DMS79 (cell line): ENCODE results near the gene MEIOSIN.
"Not testable (repeated sequence)": the region's sequence is repeated elsewhere in the genome, so short reads cannot be mapped to it uniquely, and the experiment has no call there.

ENCODE experiments used
- DNase-seq: peaks from one replicate; lab custom pipeline; 2025; lab: John Stamatoyannopoulos, UW

MEIOSIN gene, protein sequence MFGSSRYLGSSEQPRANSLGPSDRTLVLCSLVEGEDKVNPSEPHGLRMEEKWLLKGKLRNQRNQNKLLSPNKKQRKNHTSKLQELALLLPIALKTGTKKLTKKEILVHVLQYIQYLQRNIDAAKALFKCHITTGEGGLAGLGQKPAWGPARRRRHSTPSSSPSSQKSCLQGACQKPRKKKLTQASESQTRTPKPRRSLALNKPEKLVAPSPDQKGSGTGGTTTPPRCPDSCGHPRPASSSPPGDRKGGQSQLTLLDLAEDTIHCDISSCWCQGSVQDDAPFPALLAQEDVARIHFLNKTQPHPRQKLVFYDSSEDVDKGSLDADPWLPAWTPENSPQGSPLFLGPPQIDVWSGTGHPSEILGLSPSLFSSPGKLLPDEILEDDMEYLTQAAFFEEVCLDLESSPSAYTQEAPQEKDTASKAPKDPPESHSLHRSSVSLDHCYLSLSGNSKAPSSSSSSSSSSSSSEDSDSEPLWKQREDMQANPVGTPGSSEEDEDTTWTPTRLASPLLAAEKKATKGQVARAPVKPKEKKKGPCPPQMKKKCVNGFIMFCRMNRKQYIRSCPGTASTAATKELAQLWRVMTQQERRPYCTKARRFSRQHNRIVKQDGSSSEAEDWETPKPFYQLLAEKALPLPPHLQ

DNA sequence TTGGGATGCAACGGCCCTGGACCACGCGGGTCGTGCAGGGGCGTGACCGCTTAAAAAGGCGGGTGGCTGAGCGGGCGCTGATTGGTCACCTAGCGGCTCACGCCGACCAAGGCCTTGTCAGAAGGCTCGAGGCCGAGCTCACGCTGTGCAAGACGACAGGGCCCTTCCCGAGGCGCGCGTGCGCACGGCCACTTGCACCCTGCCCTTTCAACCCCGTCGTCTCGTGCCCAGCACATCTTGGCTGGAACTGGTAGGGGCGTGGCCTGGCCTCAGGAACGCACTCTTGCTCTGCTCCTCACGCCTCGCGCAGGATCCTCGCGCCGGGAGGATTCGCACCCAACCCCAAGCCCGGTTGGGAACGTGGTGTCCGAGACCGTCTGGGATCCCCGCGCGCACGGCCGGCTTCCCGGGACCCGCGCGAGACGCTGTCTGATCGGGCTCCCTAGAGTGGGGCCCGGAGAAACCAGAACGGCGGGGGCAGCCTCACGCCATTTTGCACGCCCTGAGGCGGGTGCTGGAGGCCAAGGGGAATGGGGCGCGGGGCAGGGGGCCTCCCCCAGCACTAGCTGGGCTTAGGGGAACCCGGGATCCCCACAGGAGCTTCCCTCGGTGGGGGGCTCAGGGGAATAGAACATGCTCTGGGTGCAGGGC, at the start of gene MEIOSIN:
Gene MEIOSIN, plus strand, starts transcription at position 280 of the 651 bp plus-strand sequence. CDS start 1,938 bp downstream, outside the sequence.
- no peak for DNase-seq

DNA sequence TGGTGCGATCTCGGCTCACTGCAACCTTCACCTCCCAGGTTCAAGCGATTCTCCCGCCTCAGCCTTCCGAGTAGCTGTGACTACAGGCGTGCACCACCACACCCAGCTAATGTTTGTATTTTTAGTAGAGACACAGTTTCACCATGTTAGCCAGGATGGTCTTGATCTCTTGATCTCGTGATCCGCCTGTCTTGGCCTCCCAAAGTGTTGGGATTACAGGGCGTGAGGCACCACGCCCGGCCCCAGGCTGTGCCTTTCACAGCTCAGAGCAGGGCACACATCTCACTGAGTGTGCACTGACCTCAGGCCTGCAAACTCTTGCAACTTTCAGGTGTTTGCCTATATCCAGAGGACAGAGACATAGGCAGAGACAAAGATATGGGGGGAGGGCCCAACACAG, 48.2 kb upstream of the MEIOSIN start:
- DNase-seq: not testable (repeated sequence)

DNA sequence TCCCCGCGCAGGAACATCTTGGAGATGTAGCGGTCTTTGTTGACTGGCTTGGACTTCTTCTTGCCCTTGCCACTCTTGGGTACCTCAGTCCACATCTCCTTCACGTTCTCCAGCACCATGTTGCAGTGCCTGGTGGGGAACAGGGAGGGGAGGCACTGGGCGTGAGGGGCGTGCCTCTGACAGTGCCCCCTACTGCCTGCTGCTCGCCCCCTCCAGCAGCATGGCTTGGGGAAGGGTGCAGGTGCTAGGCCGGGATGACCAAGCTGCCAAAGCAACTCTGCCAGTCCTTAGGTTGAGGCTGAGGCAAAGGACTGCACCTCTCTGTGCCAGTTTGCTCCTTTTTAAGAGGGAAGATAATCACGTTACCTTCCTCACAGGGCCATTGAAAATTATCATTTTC, 45.6 kb upstream of the MEIOSIN start:
- DNase-seq: no peak

DNA sequence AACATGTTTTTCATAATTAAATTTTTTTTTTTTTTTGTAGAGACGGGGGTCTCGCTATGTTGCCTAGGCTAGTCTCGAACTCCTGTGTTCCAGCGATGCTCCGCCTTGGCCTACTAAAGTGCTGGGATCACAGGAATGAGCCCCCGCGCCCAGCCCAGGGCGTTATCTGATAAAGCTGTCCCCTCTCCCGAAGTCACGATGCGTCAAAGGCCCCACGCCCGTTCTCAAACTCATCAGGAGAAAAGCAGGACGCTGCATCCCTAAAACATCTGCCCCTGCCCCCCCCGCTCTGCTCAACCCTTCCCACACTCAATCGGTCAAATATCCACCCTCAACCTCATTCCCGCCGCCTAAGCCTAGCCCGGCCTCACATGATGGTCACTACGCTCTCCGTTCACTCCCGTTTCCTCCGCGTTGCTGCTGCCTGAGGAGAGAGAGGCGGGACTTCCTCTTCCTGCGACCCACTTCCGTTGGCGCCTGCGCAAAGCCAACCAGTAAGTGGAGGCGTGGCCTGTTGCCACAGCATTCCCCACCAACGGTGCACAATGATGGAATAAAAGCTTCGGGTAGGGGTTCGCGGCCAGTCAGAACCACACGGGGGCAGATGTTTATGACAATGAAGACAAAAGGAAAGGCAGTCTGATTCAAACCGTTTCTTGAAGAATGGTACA, 41.6 kb upstream of the MEIOSIN start, which contains the start of gene SNRPD2:
Gene SNRPD2, minus strand, starts transcription at position 438 of the 671 bp plus-strand sequence. Its CDS starts 65 bp downstream, at position 373.
- DNase-seq: peak; percentile 93

DNA sequence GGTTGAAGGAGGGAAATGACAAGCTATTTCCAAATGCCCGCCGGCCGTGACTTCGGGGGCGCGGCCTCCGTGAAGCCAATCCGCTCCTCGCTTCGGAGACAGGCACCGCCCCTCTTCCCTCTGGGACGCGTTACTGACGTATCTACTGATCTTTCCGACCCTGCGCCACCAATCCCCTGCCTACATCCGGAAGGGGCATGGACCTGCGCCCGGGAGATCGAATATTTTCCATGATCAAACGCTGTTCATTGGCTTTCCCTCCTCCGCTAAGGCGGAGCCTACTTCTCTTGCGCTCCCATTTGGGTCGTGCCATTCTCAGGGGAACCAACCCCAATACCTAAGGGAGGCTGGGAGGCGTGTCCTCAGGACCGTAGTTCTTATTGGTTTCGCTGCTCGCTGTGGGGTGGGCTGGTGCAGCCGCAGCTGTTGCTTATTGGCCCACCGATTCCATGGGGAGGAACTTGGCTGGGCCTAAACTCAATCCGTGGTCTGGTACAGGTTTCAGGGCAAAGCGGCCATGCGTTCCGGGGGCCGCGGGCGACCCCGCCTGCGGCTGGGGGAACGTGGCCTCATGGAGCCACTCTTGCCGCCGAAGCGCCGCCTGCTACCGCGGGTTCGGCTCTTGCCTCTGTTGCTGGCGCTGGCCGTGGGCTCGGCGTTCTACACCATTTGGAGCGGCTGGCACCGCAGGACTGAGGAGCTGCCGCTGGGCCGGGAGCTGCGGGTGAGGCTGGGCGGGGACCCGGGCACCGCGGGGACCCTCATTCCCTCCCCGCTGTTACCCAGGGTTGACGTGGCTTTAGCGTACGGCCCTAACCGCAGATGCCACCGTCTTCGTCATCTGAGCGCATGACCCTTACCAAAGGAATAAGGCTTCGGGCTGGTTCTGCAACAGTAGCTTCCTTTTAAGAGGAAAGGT, 40.8 kb upstream of the MEIOSIN start, which contains the start of gene QPCTL:
Gene QPCTL, plus strand, starts transcription at position 480 of the 919 bp plus-strand sequence. Its CDS starts 38 bp downstream, at position 518.
- peak; percentile 100 for DNase-seq

DNA sequence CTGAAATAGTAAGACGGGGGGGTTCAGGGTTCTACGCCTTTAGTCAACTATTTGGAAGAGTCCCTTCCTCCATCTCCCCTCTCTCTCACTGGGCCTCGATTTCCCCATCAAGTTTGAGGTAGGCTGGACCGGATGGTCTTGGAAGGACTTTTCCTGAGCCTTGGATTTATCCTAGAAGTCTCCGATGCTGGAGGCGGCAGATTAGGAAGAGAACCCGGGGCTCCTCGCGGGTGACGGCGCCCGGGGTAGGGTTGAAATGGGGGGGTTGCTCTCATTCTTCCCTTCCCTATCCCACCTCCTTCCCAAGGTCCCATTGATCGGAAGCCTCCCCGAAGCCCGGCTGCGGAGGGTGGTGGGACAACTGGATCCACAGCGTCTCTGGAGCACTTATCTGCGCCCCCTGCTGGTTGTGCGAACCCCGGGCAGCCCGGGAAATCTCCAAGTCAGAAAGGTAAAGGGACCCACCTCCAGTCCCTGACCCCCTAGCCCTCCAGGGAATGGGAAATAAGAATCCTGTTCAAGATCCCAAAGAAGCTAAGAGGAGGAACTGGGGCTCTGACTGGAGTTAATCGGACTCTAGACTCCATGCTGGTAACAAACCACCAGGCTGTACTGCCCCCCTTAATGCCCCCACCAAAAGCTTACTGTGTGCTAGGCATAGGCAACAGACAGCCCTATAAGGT, 40.0 kb upstream of the MEIOSIN start:
- peak; percentile 16 for DNase-seq

DNA sequence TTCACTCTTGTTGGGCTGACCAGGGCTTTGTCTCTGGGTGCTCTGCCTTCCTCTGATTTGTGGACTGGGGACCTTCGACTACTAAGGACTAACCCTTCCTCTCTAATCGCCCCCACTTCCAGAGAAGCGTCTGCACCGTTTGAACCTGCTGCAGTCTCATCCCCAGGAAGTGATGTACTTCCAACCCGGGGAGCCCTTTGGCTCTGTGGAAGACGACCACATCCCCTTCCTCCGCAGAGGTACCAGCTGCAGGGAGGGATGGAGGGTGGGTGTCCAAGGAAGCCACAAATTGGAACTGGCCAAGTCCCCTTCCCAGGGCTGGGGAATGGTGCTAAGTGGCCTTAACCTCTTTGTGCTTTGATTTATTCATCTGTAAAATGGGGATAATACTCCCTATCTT, 31.6 kb upstream of the MEIOSIN start:
- DNase-seq: no peak

DNA sequence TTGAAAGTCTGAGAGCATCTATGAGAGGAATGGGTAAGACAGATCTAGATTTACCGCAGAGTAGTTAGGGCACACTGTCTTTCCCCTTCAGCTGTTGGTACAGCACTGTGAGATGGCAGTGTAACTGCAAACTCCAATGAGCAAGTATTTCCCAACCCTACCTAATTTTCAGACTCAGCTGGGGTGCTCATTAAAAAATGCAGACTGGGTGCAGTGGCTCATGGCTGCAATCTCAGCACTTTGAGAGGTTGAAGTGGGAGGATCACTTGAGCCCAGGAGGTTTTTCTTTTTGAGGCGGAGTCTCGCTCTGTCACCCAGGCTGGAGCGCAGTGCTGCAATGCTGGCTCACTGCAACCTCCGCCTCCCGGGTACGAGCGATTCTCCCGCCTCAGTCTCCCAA, 28.1 kb upstream of the MEIOSIN start:
- no peak for DNase-seq

DNA sequence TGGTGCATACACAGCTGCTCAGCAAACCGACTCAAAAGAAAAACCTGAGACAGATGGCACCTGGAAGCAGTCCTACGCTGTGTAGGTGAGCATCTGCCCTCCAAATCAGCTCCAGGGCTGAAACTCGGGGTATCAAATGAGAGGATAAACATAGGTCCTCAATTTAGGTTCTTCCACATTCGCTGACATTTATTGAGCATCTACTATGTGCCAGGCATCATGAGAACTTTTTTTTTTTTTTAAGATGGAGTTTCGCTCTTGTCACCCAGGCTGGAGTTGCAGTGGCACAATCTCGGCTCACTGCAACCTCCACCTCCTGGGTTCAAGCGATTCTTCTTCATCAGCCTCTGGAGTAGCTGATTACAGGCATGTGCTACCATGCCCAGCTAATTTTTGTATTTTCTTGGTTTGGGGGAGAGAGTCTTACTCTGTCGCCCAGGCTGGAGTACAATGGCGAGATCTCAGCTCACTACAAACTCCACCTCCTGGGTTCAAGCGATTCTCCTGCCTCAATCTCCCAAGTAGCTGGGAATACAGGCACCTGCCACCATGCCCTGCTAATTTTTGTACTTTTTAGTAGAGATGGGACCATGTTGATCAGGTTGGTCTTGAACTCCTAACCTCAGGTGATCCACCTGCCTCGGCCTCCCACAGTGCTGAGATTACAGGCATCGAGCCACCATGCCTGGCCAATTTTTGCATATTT, 27.4 kb upstream of the MEIOSIN start:
- no peak for DNase-seq

DNA sequence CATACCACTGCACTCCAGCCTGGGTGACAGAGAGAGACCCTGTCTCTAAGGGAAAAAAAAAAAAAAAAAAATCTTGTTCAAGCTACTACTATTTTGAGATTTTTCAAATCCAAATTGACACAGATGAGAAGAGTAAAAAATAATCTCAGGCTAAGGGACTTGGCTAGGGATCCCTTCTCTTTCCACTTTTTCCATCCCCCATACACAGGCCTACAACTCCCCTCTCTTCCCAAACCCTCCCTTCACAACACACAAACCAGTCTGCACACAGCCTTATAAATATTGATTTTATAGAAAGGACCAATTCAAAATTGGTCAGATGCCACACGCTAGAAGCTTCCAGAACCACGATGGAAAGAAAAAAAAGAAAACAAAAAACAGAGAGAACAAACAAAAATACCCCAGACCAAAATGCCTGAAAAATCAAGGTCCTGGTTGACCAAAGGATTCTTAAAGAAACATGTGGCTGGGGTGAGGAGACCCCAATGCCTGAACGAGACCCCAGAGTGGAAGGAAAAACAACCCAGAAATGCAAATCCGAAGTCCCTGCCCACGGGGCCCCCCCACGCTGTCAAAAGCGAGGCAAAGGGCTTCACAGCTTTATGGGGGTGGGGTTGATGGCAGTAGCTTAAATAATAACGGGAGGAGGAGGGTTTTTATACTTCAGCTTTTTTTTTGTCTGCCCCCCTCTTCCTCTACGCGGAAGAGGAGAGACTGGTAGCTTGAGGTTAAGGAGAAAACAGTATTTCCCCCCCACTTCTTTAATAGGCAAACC, 22.7 kb upstream of the MEIOSIN start:
- no peak for DNase-seq

DNA sequence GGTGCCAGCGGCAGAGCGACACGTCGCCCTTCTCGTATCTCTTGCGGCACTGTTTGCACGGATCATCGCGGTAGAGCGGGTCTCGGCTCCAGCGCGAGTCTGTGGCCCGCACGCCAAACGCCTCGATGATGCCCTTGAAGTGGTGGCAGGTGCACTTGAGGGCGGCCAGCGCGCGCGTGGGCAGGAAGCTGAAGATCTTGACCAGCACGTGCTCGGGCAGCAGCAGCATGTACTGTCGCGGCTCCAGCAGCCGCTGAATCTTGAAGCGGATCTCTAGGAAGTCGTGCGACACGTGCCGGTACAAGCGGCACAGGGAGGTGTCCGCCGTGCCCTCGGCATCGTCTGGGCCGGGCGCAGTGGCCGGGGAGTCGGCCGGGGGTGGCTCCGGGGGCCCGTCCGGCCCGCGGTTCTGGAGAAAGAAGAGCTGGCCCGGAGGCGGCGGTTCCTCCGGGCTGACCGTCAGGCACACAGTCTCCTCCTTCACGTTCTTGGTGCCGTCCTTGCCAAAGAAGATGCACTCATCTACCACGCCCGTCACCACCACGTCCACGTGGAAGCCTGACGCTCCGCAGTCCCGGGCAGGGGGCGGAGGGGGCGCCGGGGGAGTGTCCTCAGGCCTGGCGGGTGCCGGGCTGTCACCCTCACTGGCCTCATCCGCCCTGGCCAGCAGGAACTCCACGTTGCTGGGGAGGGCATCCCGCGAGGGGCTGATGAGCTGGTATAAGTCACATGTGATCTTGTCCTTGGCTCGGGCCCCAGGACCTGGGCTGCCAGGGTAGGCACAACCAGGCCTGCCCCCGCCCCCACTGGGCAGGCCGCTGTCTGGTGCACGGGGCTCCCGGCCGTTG, 21.2 kb upstream of the MEIOSIN start:
- DNase-seq: no peak

DNA sequence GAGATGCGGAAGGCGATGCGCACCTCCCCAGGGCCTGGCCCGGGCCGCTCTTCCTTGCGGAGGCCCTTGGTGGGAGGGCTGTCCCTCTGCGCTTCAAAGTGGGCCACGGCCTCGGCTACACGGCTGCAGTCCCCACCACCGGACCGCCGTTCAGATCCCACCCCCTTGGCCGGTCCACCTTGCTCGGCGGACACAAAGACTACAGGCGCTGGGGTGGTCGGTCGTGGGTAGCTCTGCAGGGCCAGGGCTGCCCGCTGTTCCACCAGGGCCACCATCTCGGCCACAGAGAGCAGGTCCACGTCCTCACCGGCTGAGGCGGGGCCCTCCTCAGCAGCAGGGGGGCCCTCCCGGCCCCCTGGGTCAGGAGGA, 20.6 kb upstream of the MEIOSIN start:
- no peak for DNase-seq

DNA sequence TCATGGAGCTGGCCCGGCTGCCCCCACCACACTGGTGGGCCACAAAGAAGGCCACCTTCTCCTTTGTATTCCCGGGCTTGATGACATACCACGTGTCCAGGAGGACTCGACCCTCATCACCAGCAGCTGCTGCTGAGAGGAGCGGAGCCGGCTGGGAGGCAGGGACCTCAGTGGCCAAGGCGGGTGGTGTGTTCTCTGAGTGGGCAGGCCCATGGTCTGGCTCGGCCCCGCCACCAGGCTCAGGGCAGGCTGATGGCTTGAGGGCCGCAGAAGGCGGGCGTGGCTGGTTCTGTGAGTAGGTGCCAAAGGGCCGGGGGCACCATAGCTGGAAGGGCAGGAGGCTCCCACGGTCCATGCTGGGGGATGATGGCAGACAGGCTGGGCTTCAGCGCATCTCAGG, 20.1 kb upstream of the MEIOSIN start:
- no peak for DNase-seq

DNA sequence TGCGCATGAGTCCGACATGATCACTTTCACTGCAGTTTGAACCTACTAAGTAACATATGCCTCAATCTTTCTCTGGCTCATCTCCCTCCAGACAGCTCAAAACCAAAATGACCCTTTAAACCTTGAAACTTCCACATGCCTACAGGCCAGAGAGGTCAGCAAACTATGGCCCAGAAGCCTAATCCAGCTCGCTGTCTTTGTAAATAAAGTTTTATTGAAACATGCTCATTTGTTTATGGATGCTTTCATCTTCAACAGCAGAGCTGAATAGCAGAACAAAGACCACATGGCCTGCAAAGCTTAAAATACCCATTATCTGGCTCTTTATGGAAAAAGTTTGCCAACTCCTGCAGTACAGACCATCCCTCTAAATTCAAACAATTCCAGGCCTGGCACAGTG, 18.1 kb upstream of the MEIOSIN start:
- DNase-seq: no peak

DNA sequence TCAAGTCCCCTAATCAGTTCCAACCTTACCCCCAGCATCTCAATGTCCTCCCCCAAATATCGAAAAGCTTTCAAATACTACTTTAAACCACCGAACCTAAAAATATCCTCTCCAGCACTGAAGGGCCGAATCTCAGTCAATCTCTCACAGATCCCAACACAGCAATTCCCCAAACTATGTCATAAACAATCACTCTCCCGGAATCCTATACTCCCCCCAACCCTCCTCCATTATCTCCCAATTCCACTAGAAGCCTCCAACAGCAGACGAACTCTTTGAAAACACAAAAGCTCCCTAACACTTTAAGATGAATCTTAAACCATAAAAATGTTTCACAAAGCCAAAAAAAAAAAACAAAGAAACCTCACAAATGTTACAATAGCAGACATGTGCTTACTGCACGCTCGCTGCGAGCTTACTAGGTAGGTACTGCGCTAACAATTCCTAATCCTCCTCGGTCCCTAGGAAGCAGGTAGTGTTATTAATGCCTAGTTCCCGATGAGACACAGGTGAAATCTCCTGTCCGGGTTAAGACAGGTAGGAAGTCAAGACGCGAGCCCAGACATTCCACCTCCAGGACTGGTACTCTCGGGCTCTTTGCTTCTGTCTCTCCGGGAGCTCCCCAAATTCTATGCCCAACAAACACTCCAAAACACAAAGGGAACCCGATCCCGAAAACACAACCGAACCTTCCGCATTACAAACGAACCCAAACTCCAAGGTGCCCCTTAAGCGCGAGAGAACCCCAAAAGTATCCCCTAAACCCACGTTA, 16.7 kb upstream of the MEIOSIN start:
- DNase-seq: peak; percentile 20

DNA sequence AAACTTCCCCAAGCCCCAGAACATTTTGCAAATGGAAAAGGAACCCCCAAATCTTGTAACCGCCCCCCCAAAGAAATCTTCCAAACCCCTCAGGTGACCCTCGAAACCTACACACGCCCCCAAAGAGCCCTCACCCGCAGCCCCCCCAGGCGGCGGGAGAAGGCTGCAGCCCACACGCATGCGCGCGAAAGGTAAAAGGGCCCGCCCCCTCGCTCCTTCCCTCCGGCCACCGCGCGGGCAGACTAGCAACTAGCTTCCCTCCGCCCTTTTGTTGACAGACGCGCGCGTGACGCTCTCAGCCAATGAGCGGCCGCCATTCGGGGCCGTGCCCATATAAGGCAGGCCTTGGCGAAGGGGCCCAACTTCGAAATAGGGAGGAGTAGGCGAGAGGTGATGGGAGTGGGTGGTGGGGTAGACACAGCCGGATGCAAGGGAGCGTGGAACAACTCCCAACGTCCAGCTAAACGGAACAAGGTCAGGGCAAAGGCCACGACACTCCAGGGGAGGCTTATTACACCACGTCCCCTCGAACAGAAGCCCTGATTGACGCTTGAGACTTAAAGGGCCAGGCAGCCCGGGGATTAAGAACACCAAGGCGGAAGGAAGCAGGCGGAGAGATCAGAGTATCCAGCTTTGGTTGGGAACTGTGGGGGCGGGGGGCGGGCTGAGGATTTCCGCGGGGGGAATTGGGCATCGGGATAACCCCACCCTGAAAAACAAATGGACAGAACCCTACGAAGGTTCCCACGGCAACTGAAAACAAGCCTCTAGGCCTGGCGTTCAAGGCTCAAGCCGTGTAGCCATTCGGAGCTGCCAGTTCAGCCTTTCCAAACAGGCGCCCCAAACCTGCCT, 15.9 kb upstream of the MEIOSIN start:
- DNase-seq: peak; percentile 99
